Renal cortical epithelial cell (primary cell): ENCODE results near the gene OR5B2. TPM values are rescaled to one million over a fixed set of nuclear protein-coding genes. Genes with fewer than 3 reads are reported as not detected.
"Not testable (repeated sequence)": the region's sequence is repeated elsewhere in the genome, so short reads cannot be mapped to it uniquely, and the experiment has no call there.

Experiments
- DNase-seq: peaks from one replicate; pipeline ENCODE4 v3.0.0-alpha.2; 2011; ENCODE audit warnings: low read depth
- total RNA-seq: library from RNA; depleted of rRNA; stranded (reverse); fragments of >200 nt; gene quantifications from 2 replicates; pipeline ENCODE4 v1.2.3, GENCODE V29; 2014

The OR5B2 gene
- not detected in 2 replicates for total RNA-seq

DNA sequence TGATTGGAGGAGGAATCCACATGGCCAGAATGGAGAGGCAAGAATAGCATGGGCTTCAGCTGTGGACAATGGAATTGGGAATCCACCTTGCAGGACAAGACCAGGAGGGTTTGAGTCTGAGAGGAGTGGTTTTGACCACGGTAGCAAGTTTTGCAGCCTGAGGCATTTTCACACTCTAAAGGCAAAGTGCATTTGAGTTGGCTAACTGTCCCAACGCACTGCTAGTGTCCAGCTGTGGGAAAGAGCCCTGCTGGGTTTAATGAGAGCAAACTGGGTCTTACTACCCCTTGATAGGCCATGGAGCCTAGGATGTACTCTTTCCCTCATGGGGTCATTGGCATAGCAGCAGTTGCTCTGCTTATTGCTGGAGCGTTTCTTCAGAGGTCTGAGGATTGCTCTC lies at the start of gene OR5B2:
Gene OR5B2, minus strand, starts transcription at position 101 of the 400 bp plus-strand sequence. CDS start 4,860 bp downstream, outside the sequence.
- no peak for DNase-seq

DNA sequence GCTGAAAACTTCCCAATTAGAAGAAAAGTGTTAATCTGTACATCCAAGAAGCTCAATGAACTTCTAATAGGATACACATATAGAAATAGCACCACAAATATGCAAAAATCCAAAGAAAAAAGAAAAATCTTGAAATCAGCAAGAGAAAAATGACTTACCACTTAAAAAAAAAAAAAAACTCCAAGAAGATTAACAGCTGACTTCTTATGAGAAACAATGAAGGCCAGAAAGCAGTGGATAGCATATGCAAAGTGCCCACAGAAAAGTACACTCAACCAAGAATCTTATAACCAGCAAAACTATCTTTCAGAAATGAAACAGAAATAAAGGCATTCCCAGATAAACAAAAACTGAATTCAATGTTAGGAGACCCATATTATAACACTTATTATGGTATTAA lies 44.0 kb upstream of the OR5B2 start:
- peak; percentile 4 for DNase-seq

DNA sequence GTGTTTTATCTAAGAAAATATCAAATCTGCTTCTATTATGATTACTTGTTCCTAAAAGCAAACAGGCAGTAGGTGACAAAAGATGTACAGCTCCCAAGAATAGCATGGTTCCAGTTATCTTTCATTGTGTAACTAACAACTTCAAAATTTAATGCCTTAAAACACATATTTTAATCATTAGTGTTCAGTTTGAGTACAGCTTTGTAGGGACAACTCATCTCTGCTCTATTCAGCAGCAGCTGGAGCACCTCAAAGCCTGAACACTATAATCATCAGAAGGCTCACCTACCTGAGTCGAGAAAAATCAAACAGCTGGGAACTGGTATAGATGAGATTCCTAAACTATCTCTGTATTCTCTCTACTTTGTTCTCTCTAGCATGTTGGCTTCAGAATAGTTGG lies 38.4 kb upstream of the OR5B2 start:
- no peak for DNase-seq

DNA sequence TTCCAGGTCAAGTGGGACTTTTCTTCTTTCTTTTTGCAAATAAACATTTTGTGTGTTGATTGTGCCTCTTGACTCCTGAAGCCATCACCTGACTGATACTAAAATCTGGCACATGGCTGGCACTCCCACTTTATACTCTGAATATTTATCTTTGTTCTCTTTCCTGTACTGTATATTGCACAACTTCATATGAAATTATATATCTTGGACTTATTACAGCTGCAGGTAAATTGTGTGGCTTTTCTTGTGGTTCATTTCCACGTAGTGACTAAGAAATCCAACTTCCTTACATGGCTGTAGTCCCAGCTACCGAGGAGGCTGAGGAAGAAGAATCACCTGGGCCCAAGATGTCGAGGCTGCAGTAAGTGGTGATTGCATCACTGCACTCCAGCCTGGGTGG lies 37.8 kb upstream of the OR5B2 start:
- DNase-seq: no peak

DNA sequence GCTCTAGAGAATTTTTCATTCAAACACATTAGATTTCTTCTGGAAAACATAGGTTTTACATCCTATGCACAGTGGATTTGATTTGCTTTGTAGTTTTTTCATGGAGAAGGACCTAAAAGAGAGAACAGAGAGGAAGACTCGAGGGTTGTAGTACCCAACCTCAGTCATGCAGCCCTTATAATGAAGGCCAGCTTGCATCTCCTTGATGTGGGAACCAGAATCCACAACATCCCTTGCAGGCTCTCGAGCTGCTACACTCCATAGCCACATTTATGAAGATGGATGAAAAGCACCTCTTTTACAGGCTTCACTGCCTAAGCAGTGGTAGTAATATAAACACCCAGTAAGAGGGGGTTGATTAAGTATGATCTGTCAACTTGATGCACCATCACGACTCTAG lies 23.7 kb upstream of the OR5B2 start:
- no peak for DNase-seq

DNA sequence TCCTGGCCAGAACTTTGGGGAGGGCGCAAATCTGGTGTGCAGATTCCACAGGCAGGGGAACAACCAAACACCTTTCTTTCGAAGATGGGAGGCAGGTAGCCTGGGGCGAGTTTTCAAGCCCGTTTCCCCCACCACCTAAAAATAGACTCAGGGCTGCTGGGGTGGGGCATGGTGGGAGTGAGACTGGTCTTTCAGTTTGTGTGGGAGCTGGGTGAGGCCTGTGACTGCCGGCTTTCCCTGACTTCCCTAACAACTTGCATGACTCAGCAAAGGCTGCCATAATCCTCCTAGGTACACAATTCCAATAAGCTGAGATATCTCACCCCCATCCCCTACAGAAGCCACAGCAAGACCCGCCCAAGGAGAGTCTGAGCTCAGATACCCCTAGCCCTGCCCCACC lies 18.4 kb upstream of the OR5B2 start:
- no peak for DNase-seq

DNA sequence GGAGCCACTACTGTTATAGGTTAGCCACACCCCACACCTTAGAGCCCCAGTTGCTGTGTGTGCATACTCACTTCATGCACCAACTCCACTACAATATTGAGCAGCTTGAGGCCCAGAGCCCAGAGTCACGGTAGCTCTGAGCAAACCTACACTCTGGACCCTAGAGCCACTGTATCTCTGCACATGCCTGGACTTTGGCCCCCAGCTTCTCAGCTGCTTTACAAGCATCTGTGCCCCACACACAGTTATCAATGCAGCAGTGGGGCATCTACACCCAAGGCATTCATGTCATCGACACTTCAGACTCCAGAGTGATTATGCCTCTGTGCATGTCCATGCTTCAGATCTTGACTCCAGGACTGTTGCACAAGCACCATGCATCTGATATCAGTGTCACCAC lies 16.4 kb upstream of the OR5B2 start:
- DNase-seq: no peak

DNA sequence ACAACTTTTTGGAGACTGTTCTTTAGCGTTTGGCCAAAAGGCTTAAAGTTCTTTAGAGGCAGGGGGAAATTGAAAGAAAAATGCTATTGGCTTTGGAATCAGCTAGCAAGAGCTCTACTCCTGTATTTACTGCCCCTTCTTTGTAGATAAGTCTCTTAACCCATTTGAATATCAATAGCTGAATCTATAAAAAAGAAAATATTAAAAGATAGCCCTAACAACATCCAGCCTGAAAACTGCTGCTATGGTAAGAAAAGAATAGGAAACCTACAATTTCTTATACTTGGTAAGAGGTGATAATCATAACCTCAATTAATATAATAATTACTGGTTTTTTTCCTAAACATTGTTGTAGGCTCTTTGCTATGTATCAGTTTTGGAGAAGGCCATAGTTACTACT lies 14.2 kb upstream of the OR5B2 start, which contains the start of gene OR5B12:
Gene OR5B12, minus strand, starts transcription at position 101 of the 400 bp plus-strand sequence. CDS start 2,085 bp downstream, outside the sequence.
- DNase-seq: no peak

DNA sequence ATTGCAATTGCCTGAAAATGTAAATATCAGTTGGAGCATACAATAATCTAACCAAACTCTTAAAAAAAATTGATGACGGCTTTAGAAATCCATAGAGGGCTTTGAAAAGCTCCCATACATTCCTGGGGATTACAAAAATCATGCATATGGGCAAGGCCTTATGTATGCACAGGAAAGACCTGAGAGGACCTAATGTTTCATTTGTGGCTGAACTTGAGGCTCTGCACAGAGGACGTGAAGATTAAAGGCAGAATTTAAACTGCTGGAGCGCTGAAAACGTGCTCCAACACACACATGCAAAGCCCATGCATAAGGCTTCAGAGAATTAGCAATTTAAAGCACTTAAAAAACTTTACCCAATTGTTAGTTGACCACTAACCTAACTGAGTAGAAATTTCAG lies 10.6 kb upstream of the OR5B2 start:
- DNase-seq: no peak

DNA sequence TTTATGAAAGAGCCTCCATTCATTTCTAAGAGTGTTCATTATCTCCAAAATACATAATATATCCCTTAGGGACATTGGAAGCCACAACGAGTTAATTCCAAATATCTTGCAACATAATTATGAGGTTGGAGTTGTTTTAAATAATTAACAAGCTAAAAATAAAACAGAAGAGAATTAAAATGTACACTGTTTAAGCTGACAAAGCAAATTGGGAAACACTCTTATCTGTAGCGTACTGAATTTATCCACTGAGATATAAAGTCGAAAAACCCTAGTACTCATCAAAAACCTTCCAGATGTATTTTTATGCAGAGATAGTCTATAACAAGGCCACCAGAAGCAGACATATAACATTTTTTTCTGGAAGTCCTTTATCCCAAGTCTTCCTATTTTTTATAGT lies 6.3 kb upstream of the OR5B2 start:
- no peak for DNase-seq

DNA sequence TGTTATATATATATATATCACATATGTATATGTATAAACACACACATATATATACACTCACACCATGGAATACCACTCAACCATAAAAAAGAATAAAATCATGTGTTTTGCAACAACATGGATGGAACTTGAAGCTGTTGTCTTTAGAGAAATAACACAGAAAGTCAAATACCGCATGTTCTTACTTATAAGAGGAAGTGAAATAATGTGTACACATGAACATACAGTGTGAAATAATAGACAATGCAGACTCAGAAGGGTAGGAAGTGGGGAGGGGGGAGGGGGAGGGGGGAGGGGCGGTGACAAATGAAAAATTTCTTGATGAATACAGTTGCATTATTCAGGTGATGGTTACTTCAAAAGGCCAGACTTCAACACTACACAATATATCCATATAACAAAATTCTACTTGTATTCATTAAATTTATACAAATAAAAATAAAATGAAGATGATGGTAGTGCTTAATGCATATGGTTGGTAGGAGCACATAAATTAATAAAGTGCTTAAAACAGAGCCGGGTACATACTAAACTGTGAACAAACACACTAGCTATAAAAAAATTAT lies 5.8 kb upstream of the OR5B2 start:
- no peak for DNase-seq

DNA sequence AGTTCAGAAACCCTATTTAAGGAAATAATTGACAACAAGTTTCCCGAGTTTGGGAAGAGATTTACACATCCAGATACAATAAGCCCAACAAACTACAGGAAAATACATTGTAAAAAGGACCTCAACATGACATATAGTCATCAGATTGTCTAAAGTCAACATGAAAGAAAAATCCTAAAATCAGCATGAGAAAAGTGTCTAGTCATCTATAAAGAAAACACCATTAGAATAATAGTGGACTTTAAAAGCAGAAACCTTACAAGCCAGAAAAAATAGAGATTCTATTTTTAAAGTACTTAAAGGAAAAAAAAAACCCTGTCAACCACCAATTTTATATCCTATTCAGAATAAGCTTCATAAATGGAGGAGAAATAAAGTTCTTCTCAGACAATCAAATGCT lies 1.4 kb upstream of the OR5B2 start:
- DNase-seq: no peak

DNA sequence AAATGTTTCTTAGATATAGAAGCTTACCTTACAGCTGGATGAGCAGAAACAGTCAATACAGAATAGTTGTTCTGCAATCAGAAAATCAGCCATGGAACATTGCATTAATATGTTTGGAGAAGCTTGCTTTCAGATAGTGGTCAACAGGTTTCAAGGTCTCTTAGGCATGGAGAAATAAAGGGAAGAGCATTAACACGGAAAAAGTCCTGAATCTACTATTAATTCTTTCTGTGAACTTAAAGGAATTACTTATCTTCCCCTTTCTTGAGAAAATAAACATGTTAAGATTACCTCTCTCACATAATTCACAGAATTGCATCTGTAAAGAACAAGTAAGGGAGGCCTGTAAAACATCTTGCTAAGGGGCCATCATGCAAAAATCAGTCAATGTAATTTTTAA lies 21.1 kb downstream of the OR5B2 start, which contains the start of gene OR5B3:
Gene OR5B3, minus strand, starts transcription at position 101 of the 400 bp plus-strand sequence. CDS start 3,465 bp downstream, outside the sequence.
- DNase-seq: no peak

DNA sequence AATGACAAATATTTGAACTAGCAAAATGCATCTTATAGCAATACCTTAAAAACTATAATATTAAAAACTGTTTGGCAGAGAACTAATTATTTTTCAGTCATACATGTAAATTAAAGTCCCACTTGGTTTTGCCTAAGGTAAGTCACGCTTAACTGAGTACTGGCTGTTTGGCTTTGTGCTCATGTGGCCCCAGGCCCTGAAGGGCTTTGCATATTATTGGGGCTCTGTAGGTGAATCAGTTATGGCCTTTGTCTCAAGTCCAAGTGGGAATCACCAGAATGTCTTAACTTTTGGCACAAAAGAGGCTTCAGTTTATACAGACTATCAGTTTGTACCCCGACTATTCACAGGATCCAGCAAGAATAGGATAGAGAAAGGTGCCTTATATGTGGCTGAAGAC lies 28.3 kb downstream of the OR5B2 start:
- DNase-seq: not testable (repeated sequence)

DNA sequence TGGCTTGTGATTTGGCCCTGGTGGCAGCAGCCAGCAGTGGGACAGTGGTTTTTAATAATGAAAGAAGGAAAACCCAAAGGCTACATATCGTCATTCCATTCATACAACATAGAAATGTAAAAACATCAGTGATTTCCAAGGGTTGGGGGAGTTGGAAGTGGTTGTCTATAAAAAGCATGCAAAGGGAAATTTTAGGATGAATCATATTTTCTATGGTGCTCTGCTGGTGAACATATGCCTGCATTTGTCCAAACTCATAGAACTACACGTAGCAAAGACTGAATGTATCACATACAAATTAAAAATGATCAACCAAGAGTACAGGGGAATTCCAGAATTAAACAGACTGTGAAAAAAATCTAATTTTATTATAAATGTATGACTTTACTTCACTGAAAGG lies 32.3 kb downstream of the OR5B2 start:
- DNase-seq: no peak

DNA sequence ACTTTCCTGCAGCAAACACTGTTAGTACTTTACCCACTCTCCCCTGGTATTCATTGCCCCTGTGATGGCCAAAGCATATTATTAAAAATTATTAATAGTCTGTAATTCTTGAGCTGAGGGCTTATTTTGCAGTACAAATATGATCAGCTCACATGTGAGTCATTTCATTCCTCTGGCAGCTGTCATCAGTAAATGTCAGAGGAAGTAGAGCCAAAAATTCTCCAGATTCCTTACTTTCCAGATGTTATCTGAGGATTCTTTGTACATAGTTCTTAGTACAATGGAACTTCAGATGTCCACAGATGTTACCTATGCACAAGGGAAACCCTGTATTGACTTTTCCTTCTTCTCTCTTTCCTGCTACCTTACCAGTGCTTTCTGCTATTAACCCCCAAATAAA lies 33.7 kb downstream of the OR5B2 start:
- peak; percentile 56 for DNase-seq

DNA sequence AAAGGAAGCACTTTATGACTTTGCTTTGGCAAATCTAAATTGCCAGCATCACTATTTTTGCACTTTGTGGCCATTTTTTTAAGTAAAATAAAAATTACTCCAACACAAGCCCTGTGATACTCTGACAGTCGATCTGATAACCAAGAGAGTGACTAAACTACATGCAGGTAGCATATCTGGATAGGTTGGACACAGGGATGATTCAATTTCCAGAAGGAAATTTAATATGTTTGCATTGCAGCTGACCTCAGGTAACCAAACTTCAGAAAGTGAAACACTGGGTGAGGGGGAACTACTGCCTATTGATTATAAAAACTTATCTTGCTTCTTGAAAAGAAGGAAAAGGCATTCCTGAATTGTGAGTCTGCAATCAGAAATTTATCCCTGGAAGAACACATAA lies 35.2 kb downstream of the OR5B2 start:
- DNase-seq: no peak

DNA sequence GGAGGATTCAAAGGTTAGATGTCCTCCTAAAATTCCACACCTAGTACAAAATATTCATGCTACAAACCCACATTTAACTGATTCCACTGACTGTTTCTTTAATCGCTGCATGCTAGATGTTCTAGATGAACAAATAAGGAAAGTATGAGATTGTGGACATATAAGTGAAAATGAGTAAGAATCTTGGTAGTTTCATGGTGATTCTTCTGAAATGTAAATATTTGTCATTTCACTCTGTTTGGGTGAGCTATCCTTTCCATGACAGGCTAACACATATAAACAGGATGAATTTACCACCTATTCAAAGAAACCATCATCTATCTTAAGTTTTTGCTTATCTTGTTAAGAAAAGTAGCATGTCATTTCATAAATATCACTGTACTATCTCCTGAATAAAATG lies 36.0 kb downstream of the OR5B2 start:
- DNase-seq: no peak

DNA sequence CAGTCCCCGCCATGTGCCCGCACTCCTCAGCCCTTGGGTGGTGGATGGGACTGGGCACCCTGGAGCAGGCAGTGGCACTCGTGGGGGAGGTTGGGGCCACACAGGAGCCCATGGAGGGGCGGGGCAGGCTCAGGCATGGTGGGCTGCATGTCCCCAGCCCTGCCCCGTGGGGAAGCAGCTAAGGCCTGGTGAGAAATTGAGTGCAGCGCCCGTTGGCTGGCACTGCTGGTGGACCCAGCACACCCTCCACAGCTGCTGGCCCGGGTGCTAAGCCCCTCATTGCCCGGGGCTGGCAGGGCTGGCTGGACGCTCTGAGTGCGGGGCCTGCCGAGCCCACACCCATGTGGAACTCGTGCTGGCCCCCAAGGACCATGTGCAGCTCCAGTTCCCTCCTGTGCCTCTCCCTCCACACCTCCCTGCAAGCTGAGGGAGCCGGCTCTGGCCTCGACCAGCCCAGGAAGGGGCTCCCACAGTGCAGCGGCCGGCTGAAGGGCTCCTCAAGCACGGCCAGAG lies 37.3 kb downstream of the OR5B2 start:
- no peak for DNase-seq

Other genes with a start within 250 kb of the OR5B2 start
- gene OR9Q2, start 239.1 kb downstream of the OR5B2 start, total RNA-seq: not detected in 2 replicates
- not detected in 2 replicates for gene OR1S2, start 224.0 kb downstream of the OR5B2 start, total RNA-seq
- not detected in 2 replicates for gene OR1S1, start 215.4 kb downstream of the OR5B2 start, total RNA-seq
- not detected in 2 replicates for gene OR10Q1, start 199.2 kb downstream of the OR5B2 start, total RNA-seq
- gene OR10W1, start 159.9 kb downstream of the OR5B2 start, total RNA-seq: not detected in 2 replicates
- not detected in 2 replicates for gene OR5B17, start 69.1 kb downstream of the OR5B2 start, total RNA-seq
- gene OR5B3, start 21.2 kb downstream of the OR5B2 start, total RNA-seq: not detected in 2 replicates
- gene OR5B12, start 14.1 kb upstream of the OR5B2 start, total RNA-seq: not detected in 2 replicates
- gene OR5B21, start 80.0 kb upstream of the OR5B2 start, total RNA-seq: not detected in 2 replicates
- 4.1 and 14.1 TPM in 2 replicates for gene LPXN, start 147.7 kb upstream of the OR5B2 start, total RNA-seq
- 42.1 and 56.1 TPM in 2 replicates for gene ZFP91, start 150.9 kb upstream of the OR5B2 start, total RNA-seq
- 0.35 and 1.6 TPM in 2 replicates for gene CNTF, start 194.5 kb upstream of the OR5B2 start, total RNA-seq